Smooth muscle cell (in vitro differentiated cells): Measurements from ENCODE around the gene RCBTB1. TPM values are rescaled to one million over a fixed set of nuclear protein-coding genes. Genes with fewer than 3 reads are reported as not detected.
"Not testable (repeated sequence)": the region's sequence is repeated elsewhere in the genome, so short reads cannot be mapped to it uniquely, and the experiment has no call there.

ENCODE experiments used
- DNase-seq: peaks from one replicate; lab custom pipeline; 2025; ENCODE audit not compliant: unreplicated experiment; lab: John Stamatoyannopoulos, UW
- H2AFZ ChIP-seq: fragments of 200-600 bp; sonication (generic); 2 replicates; pipeline ENCODE4 v1.6.0; 2016; ENCODE audit warnings: antibody characterized with exemption, low read depth, mild to moderate bottlenecking
- H3F3A ChIP-seq: fragments of 200-600 bp; sonication (generic); 2 replicates; pipeline ENCODE4 v1.6.0; 2017; ENCODE audit warnings: antibody characterized with exemption, low read depth
- H3K27ac ChIP-seq: fragments of 200-600 bp; sonication (generic); 2 replicates; pipeline ENCODE4 v1.5.1; 2016; ENCODE audit warnings: low read depth, mild to moderate bottlenecking
- H3K27me3 ChIP-seq: fragments of 200-600 bp; sonication (generic); 2 replicates; pipeline ENCODE4 v1.6.1; 2016; ENCODE audit warnings: low read depth, mild to moderate bottlenecking
- H3K36me3 ChIP-seq: fragments of 200-600 bp; sonication (generic); 2 replicates; pipeline ENCODE4 v1.5.1; 2016; ENCODE audit warnings: low read depth
- H3K4me1 ChIP-seq: fragments of 200-600 bp; sonication (generic); 2 replicates; pipeline ENCODE4 v1.5.1; 2016; ENCODE audit warnings: low read depth
- H3K4me2 ChIP-seq: fragments of 200-600 bp; sonication (generic); 2 replicates; pipeline ENCODE4 v1.6.0; 2016; ENCODE audit warnings: mild to moderate bottlenecking
- H3K4me3 ChIP-seq: fragments of 200-600 bp; sonication (generic); 2 replicates; pipeline ENCODE4 v1.5.1; 2016; ENCODE audit warnings: mild to moderate bottlenecking
- H3K79me2 ChIP-seq: fragments of 200-600 bp; sonication (generic); 2 replicates; pipeline ENCODE4 v1.6.0; 2016; ENCODE audit warnings: low read depth, mild to moderate bottlenecking
- H3K9ac ChIP-seq: fragments of 200-600 bp; sonication (generic); 2 replicates; pipeline ENCODE4 v1.6.0; 2016; ENCODE audit warnings: low read depth
- H3K9me3 ChIP-seq: fragments of 200-600 bp; sonication (generic); replicated peaks from 2 replicates; pipeline ENCODE4 v1.5.1; 2016; ENCODE audit warnings: low read depth
- H4K20me1 ChIP-seq: fragments of 200-600 bp; sonication (generic); 2 replicates; pipeline ENCODE4 v1.6.0; 2016; ENCODE audit warnings: low read depth
- WGBS: methylation state at CpG from one replicate; pipeline ENCODE4 v1.1.7; 2016; ENCODE audit warnings: low lambda C conversion rate; 5-methylcytosine and 5-hydroxymethylcytosine counted together
- polyA plus RNA-seq: library from polyadenylated mRNA; unstranded; fragments of >200 nt; fragmentation: Nextera tagmentation; extraction: Ambion mirVana; gene quantifications from 2 replicates; pipeline ENCODE4 v1.2.1, GENCODE V29; 2016
- total RNA-seq: library from RNA; depleted of rRNA; stranded (reverse); fragments of >200 nt; gene quantifications from 2 replicates; pipeline ENCODE4 v1.2.3, GENCODE V29; 2014
- TF ChIP-seq, protein P1 (sequence below): fragments of 200-600 bp; sonication (generic); IDR thresholded peaks from 2 replicates; pipeline ENCODE4 v1.5.1; 2017; ENCODE audit warnings: borderline replicate concordance, mild to moderate bottlenecking, antibody characterized with exemption; ENCODE audit not compliant: insufficient read depth, poor library complexity, severe bottlenecking

RCBTB1 gene
- total and polyA plus RNA-seq, 2 experiments from 2014 or later, result 10.7 to 26.8 TPM

DNA sequence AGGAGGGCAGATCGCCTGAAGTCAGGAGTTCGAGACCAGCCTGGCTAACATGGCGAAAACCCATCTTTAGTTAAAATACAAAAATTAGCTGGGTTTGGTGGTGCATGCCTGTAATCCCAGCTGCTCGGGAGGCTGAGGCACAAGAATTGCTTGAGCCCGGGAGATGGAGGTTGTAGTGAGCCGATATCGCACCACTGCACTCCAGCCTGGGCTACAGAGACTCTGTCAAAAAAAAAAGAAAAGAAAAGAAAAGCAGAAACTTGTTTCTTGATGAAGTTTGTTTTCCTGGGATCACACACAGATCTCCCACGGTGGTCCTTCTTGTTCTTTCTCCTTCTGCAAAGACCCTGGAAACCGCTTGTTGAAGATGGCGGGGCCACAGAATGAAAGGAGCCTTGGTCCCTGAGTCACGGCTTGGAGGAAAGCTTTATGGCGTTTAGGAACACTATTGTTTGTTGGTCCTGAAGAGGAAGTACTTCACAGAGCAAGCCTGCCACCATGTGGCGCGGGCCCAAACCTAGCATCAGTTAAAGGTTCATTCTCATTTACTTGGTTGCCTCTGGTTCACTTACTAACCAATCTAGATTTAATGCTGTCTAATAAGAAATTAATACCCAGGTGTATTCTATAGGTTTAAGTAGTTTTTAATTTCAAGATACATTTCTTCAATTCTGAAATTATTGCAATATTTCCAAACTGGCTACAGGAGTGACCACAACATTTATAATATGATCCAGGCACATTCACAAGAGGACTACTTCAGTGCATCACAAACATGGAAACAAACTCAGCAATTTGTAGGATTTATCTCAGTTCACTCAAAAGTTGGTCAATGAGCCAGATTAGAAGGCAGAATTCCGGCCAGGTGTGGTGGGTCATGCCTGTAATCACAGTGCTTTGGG is 21.6 kb upstream of the RCBTB1 start:
- Histone ChIP-seq H3K9me3 (no peaks in the 10 kb centered on the region), H2AFZ (peak overlapping the region; percentile 95), H3K9ac (no peak overlapping the region), H3K4me2 (peak overlapping the region; percentile 83), H3K4me3 (peak overlapping the region; percentile 45), H3K36me3 (no peaks in the 10 kb centered on the region), H3F3A (no peaks in the 10 kb centered on the region), H4K20me1 (no peaks in the 10 kb centered on the region), H3K27me3 (no peaks in the 10 kb centered on the region), H3K4me1 (peaks cover 10% of the 10 kb centered on the region), H3K79me2 (no peaks in the 10 kb centered on the region), H3K27ac (no peak overlapping the region)
- DNase-seq, result peak; percentile 18
- TF ChIP-seq, protein P1, sequence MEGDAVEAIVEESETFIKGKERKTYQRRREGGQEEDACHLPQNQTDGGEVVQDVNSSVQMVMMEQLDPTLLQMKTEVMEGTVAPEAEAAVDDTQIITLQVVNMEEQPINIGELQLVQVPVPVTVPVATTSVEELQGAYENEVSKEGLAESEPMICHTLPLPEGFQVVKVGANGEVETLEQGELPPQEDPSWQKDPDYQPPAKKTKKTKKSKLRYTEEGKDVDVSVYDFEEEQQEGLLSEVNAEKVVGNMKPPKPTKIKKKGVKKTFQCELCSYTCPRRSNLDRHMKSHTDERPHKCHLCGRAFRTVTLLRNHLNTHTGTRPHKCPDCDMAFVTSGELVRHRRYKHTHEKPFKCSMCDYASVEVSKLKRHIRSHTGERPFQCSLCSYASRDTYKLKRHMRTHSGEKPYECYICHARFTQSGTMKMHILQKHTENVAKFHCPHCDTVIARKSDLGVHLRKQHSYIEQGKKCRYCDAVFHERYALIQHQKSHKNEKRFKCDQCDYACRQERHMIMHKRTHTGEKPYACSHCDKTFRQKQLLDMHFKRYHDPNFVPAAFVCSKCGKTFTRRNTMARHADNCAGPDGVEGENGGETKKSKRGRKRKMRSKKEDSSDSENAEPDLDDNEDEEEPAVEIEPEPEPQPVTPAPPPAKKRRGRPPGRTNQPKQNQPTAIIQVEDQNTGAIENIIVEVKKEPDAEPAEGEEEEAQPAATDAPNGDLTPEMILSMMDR, result peak; percentile 77
- WGBS, result 46% methylated on average over 15 of the region's 15 CpGs

DNA sequence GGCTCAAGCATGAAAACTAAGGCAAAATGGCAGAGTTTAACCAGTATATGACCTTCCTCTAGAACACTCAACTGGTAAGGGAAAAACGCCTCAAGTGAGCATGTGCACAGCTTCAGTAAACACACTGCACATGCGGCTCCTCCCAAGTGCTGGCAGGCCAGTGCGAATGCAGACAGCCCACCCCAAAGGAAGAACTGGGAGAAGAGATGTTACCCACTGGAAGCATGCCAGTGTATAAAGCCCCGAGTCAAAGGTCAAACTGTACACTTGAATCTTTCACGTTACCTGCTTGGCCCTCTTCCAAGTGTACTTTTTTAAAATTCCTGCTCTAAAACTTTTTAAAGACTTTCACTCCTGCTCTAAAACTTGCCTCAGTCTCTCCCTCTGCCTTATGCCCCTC is 19.2 kb upstream of the RCBTB1 start:
- TF ChIP-seq, protein P1, result no peak
- no peak overlapping the region for H3K9ac ChIP-seq
- no peaks in the 10 kb centered on the region for H3K36me3 ChIP-seq
- peak overlapping the region; percentile 24 for H2AFZ ChIP-seq
- no peaks in the 10 kb centered on the region for H3K4me1 ChIP-seq
- H3K4me2 ChIP-seq, result no peak overlapping the region
- H3K9me3 ChIP-seq, result no peaks in the 10 kb centered on the region
- H4K20me1 ChIP-seq, result no peaks in the 10 kb centered on the region
- no peak for DNase-seq
- H3F3A ChIP-seq, result no peaks in the 10 kb centered on the region
- no peaks in the 10 kb centered on the region for H3K79me2 ChIP-seq
- H3K27ac ChIP-seq, result no peak overlapping the region
- H3K27me3 ChIP-seq, result no peaks in the 10 kb centered on the region
- 85% methylated on average over 5 of the region's 5 CpGs for WGBS
- no peak overlapping the region for H3K4me3 ChIP-seq

DNA sequence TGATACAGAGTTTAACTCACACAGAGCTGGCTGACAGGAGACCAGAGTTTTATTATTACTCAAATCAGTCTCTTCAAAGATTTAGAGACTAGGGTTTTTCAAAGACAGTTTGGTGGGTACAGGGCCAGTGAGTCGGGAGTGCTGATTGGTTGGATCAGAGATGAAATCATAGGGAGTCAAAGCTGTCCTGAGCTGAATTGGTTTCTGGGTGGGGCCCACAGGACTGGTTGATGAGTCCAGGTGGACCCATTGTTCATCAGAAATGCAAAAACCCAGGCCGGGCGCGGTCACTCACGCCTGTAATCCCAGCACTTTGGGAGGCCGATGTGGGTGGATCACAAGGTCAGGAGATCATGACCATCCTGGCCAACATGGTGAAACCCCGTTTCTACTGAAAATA is 17.3 kb upstream of the RCBTB1 start:
- H2AFZ ChIP-seq, result not testable (repeated sequence)

DNA sequence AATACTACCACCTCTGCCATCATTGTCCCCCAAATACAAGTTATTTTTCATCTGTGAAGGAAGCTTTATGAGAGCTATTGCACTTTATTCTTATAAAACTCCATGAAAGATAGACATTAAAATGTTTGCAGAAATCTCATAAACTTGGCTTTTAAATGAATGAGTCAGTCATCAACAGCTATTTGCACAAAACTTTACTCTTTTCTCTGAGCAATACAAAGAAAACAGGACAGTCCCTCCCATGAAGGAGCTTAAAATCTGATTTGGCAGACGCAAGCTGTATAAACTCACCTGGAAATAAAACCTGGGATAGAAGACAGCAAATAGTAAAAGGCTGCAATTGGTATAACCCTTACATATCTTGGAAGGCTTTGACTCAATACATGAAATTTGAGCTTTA is 16.6 kb upstream of the RCBTB1 start:
- Histone ChIP-seq H3K4me2 (no peak overlapping the region), H3K27ac (no peak overlapping the region), H3K9ac (no peak overlapping the region), H3K36me3 (no peaks in the 10 kb centered on the region), H4K20me1 (no peaks in the 10 kb centered on the region), H3K4me3 (no peak overlapping the region), H3K4me1 (no peaks in the 10 kb centered on the region), H3K9me3 (no peaks in the 10 kb centered on the region), H3K79me2 (no peaks in the 10 kb centered on the region), H2AFZ (no peak overlapping the region), H3F3A (no peaks in the 10 kb centered on the region), H3K27me3 (no peaks in the 10 kb centered on the region)
- no peak for DNase-seq
- WGBS, result 86% methylated on average over 1 of the region's 1 CpG
- TF ChIP-seq, protein P1, result no peak

More for the DNA sequence above, 17.3 kb upstream of the RCBTB1 start:
- DNase-seq, H3K36me3 ChIP-seq, H3K9me3 ChIP-seq, H3K27me3 ChIP-seq, H3K4me3 ChIP-seq, H3K27ac ChIP-seq, H3K9ac ChIP-seq, H4K20me1 ChIP-seq, H3K4me1 ChIP-seq, H3K79me2 ChIP-seq, H3K4me2 ChIP-seq, H3F3A ChIP-seq: not testable (repeated sequence)
- 96% methylated on average over 7 of the region's 7 CpGs for WGBS
